ENCODE data around the gene UBR2.
"Not testable (repeated sequence)": the region's sequence is repeated elsewhere in the genome, so short reads cannot be mapped to it uniquely, and the experiment has no call there.

Gene UBR2

DNA sequence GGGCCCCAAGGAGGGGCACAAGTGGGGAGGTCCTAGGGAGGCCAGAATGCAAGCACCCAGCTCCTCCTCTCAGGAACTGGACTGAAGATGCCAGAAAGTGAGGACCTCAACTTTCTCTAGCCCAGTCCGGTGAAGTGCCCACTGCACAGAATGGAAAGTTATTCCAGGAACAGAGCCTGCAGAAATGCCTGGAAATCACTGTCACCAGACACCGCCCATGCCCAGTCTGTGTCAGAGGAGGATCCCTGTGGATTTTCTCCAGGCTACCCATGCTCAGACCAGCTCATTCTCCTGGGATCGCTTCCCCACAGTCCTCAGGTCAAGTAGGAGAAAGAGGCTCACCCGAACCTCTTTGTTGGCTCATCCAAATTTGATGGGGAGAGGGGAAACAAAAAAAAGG, 152.0 kb downstream of the UBR2 start:
- no peaks in the 10 kb centered on the region for H3K27me3 ChIP-seq (ENCODE audit: control insufficient read depth in 1 of 2, insufficient read depth in 2 of 2, low read length in 2 of 2)
- H3K4me3 ChIP-seq (ENCODE audit: low read depth in 1 of 2, low read length in 2 of 2): no peak overlapping the region
- peaks cover 4 to 10% of the 10 kb centered on the region in 2 donors for H3K9me3 ChIP-seq (ENCODE audit: control insufficient read depth in 1 of 2, low read length in 2 of 2)
- no peaks in the 10 kb centered on the region for H3K4me1 ChIP-seq (ENCODE audit: control insufficient read depth in 1 of 2, insufficient read depth in 2 of 2, low read length in 2 of 2)
- H3K27ac ChIP-seq (ENCODE audit: low read depth, low read length): no peak overlapping the region
- H3K36me3 ChIP-seq (ENCODE audit: control insufficient read depth in 1 of 2, insufficient read depth in 2 of 2, low read length in 2 of 2): no peaks in the 10 kb centered on the region
- no peak overlapping the region for H3K9ac ChIP-seq (ENCODE audit: low read depth in 1 of 2, low read length in 2 of 2)

DNA sequence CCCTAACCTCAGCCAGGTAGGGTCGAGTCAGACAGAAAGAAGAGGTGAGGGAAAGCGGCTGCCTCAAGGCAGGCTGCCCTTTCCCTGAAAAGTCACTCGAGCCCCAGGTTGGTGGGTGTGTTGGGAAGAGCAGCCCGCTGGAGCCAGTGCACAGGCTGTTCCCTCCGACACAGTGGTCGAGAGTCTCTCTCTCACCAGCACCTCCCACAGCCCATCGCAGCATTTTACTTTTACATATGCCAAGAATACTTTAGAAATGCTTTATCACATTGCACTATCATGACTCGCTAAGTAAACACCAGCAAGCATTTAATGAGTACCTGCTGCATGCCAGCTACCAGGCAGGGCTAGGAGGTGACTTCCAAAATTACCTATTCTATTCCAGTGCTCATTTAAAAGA, 156.9 kb downstream of the UBR2 start:
- no peak overlapping the region for H3K4me3 ChIP-seq (ENCODE audit: low read depth in 1 of 2, low read length in 2 of 2)
- no peaks in the 10 kb centered on the region for H3K36me3 ChIP-seq (ENCODE audit: control insufficient read depth in 1 of 2, insufficient read depth in 2 of 2, low read length in 2 of 2)
- H3K27ac ChIP-seq (ENCODE audit: low read depth, low read length): no peak overlapping the region
- H3K9me3 ChIP-seq (ENCODE audit: control insufficient read depth in 1 of 2, low read length in 2 of 2): no peaks in the 10 kb centered on the region
- H3K4me1 ChIP-seq (ENCODE audit: control insufficient read depth in 1 of 2, insufficient read depth in 2 of 2, low read length in 2 of 2): no peaks in the 10 kb centered on the region
- no peaks in the 10 kb centered on the region for H3K27me3 ChIP-seq (ENCODE audit: control insufficient read depth in 1 of 2, insufficient read depth in 2 of 2, low read length in 2 of 2)
- no peak overlapping the region for H3K9ac ChIP-seq (ENCODE audit: low read depth in 1 of 2, low read length in 2 of 2)

DNA sequence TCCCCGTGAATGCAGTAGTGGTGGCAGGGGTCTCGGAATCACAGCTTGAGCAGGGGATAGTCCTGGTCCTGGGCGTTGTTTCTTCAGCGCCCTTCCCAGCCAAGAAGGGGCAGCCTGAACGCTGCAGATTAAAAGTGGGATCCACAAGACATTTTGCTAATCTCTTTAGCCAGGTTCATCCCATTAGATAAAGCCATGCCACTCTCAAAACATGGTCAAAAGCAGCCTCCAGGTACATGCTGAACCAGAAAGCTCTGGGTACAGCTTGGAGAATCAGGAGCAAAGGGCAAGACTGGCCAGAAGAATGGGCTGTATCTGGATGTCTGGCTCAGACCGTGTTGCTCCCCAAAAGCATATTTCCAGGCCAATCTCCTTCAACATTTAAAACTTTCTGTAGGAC, 158.7 kb downstream of the UBR2 start, which contains the start of gene PRPH2:
PRPH2 (minus strand) TSS at position 101 of the 400 bp plus-strand sequence. CDS start 263 bp downstream, outside the sequence.
- no peaks in the 10 kb centered on the region for H3K27me3 ChIP-seq (ENCODE audit: control insufficient read depth in 1 of 2, insufficient read depth in 2 of 2, low read length in 2 of 2)
- H3K27ac ChIP-seq (ENCODE audit: low read depth, low read length): no peak within 1 kb of the TSS
- peaks cover 4 to 13% of the 10 kb centered on the region in 2 donors for H3K4me1 ChIP-seq (ENCODE audit: control insufficient read depth in 1 of 2, insufficient read depth in 2 of 2, low read length in 2 of 2)
- no peak within 1 kb of the TSS for H3K4me3 ChIP-seq (ENCODE audit: low read depth in 1 of 2, low read length in 2 of 2)
- no peak within 1 kb of the TSS for H3K9ac ChIP-seq (ENCODE audit: low read depth in 1 of 2, low read length in 2 of 2)
- no peaks in the 10 kb centered on the region for H3K9me3 ChIP-seq (ENCODE audit: control insufficient read depth in 1 of 2, low read length in 2 of 2)
- no peaks in the 10 kb centered on the region for H3K36me3 ChIP-seq (ENCODE audit: control insufficient read depth in 1 of 2, insufficient read depth in 2 of 2, low read length in 2 of 2)

DNA sequence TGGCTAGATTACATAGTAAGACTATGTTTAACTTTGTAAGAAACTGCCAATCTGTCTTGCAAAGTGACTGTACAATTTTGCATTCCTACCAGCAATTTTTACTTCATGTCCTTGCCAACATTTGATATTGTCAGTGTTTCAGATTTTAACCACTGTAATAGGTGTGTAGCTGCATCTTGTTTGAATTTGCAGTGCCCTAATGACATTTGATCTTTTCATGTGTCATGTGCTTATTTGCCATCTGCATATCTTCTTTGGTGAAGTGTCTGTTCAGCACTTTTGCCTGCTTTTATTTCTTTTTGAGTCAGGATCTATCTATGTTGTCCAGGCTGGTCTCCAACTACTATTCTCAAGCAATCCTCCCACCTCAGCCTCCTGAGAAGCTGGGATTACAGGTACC, 161.0 kb downstream of the UBR2 start:
- no peaks in the 10 kb centered on the region for H3K27me3 ChIP-seq (ENCODE audit: control insufficient read depth in 1 of 2, insufficient read depth in 2 of 2, low read length in 2 of 2)
- no peak overlapping the region for H3K4me3 ChIP-seq (ENCODE audit: low read depth in 1 of 2, low read length in 2 of 2)
- H3K4me1 ChIP-seq (ENCODE audit: control insufficient read depth in 1 of 2, insufficient read depth in 2 of 2, low read length in 2 of 2): peaks cover 4 to 13% of the 10 kb centered on the region in 2 donors
- H3K27ac ChIP-seq (ENCODE audit: low read depth, low read length): no peak overlapping the region
- H3K36me3 ChIP-seq (ENCODE audit: control insufficient read depth in 1 of 2, insufficient read depth in 2 of 2, low read length in 2 of 2): no peaks in the 10 kb centered on the region
- H3K9ac ChIP-seq (ENCODE audit: low read depth in 1 of 2, low read length in 2 of 2): no peak overlapping the region
- no peaks in the 10 kb centered on the region for H3K9me3 ChIP-seq (ENCODE audit: control insufficient read depth in 1 of 2, low read length in 2 of 2)

DNA sequence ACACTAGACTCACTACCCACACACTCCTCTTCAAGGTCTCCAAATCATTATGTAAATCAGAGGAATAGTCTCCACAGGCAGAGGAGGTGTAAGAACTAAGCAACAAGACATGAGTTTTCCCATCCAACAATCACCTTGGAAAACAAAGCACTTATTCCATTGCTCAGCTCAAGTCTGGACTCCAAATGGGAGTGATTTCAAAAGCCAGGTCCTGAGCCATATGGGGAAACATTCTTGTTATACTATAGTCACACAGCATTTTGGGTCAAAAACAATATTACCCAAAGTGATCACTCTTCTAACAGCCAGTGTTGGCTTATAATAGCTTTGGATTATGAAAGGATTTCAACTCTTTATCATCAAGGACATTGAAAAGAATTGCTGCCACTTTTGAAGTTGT, 162.2 kb downstream of the UBR2 start:
- Histone ChIP-seq H3K9me3 (ENCODE audit: control insufficient read depth in 1 of 2, low read length in 2 of 2) (no peaks in the 10 kb centered on the region), H3K4me3 (ENCODE audit: low read depth in 1 of 2, low read length in 2 of 2) (peak overlapping the region in 1 of 2 donors; percentile 89), H3K36me3 (ENCODE audit: control insufficient read depth in 1 of 2, insufficient read depth in 2 of 2, low read length in 2 of 2) (no peaks in the 10 kb centered on the region), H3K9ac (ENCODE audit: low read depth in 1 of 2, low read length in 2 of 2) (peak overlapping the region in 1 of 2 donors; percentile 20), H3K27ac (ENCODE audit: low read depth, low read length) (peak overlapping the region; percentile 15), H3K4me1 (ENCODE audit: control insufficient read depth in 1 of 2, insufficient read depth in 2 of 2, low read length in 2 of 2) (peaks cover 4 to 13% of the 10 kb centered on the region in 2 donors), H3K27me3 (ENCODE audit: control insufficient read depth in 1 of 2, insufficient read depth in 2 of 2, low read length in 2 of 2) (no peaks in the 10 kb centered on the region)

DNA sequence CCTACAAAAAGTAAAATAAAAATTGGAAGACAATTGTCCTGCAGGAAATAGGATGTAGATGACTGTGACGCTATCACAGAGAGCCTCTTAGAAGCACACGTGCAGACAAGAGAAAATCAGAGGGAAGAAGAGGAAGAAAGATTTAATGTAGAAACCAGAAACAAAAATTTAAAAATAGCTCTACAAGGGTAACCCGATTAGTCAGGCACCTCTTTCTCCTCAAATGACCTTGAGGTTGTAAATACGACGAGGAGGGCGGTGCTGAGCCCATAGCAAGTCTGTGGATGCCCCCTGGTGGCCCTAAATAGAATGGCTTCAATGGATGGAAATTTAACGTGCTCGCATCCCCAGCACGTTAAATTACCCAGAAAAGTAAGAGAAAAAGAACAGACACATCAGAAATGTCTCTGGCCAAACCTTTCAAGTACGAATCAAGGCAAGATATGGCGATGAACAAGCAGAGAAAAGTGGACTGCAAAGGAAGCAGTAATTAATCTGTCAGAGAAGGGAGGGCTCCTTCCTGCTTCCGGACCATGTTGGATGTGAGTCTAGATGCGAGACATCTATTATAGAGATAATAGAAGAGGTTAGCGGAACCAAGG, 162.8 kb downstream of the UBR2 start:
- no peaks in the 10 kb centered on the region for H3K36me3 ChIP-seq (ENCODE audit: control insufficient read depth in 1 of 2, insufficient read depth in 2 of 2, low read length in 2 of 2)
- peaks cover 4 to 13% of the 10 kb centered on the region in 2 donors for H3K4me1 ChIP-seq (ENCODE audit: control insufficient read depth in 1 of 2, insufficient read depth in 2 of 2, low read length in 2 of 2)
- H3K27me3 ChIP-seq (ENCODE audit: control insufficient read depth in 1 of 2, insufficient read depth in 2 of 2, low read length in 2 of 2): no peaks in the 10 kb centered on the region
- peak overlapping the region; percentile 80 for H3K9ac ChIP-seq (ENCODE audit: low read depth in 1 of 2, low read length in 2 of 2)
- H3K9me3 ChIP-seq (ENCODE audit: control insufficient read depth in 1 of 2, low read length in 2 of 2): no peaks in the 10 kb centered on the region
- peak overlapping the region; percentile 89 for H3K27ac ChIP-seq (ENCODE audit: low read depth, low read length)
- peak overlapping the region; percentile 87 to 89 for H3K4me3 ChIP-seq (ENCODE audit: low read depth in 1 of 2, low read length in 2 of 2)

DNA sequence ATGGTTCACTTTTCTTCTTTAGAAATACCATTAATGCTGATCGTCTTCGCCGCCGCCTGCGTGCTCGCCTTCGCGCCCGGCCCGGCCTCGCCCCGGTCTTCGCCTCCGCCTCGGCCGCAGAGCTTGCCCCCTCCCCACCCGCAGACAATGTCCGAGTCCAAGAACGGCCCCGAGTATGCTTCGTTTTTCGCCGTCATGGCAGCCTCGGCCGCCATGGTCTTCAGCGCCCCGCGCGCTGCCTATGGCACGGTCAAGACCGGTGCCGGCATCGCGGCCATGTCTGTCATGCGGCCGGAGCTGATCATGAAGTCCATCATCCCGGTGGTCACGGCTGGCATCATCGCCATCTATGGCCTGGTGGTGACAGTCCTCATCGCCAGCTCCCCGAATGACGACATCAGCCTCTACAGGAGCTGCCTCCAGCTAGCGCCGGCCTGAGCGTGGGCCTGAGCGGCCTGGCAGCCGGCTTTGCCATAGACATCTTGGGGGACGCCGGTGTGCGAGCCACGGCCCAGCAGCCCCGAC, 163.3 kb downstream of the UBR2 start:
- no peaks in the 10 kb centered on the region for H3K27me3 ChIP-seq (ENCODE audit: control insufficient read depth in 1 of 2, insufficient read depth in 2 of 2, low read length in 2 of 2)
- peak overlapping the region; percentile 87 to 89 for H3K4me3 ChIP-seq (ENCODE audit: low read depth in 1 of 2, low read length in 2 of 2)
- peak overlapping the region; percentile 89 for H3K27ac ChIP-seq (ENCODE audit: low read depth, low read length)
- H3K36me3 ChIP-seq (ENCODE audit: control insufficient read depth in 1 of 2, insufficient read depth in 2 of 2, low read length in 2 of 2): no peaks in the 10 kb centered on the region
- peaks cover 4 to 13% of the 10 kb centered on the region in 2 donors for H3K4me1 ChIP-seq (ENCODE audit: control insufficient read depth in 1 of 2, insufficient read depth in 2 of 2, low read length in 2 of 2)
- no peaks in the 10 kb centered on the region for H3K9me3 ChIP-seq (ENCODE audit: control insufficient read depth in 1 of 2, low read length in 2 of 2)
- peak overlapping the region; percentile 80 for H3K9ac ChIP-seq (ENCODE audit: low read depth in 1 of 2, low read length in 2 of 2)

DNA sequence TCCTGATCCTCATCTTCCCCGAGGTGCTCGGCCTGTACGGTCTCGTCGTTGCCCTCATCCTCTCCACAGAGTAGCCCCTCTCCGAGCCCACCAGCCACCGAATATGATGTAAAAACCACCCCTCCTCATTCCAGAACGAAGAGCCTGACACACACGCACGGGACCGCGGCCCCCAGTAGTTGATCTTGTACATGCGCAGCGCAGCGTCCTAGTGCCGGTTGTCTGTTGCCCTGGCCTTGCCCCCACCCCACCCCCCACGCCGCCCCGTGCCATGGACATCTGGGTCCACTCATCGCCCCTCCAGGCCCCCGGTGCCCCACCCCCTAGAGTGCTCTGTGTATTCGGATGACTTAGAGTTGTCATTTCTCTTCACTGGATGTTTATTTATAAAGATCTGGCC, 163.8 kb downstream of the UBR2 start:
- Histone ChIP-seq H3K4me1 (ENCODE audit: control insufficient read depth in 1 of 2, insufficient read depth in 2 of 2, low read length in 2 of 2) (peaks cover 4 to 13% of the 10 kb centered on the region in 2 donors), H3K9ac (ENCODE audit: low read depth in 1 of 2, low read length in 2 of 2) (peak overlapping the region; percentile 80), H3K4me3 (ENCODE audit: low read depth in 1 of 2, low read length in 2 of 2) (peak overlapping the region; percentile 87 to 89), H3K27ac (ENCODE audit: low read depth, low read length) (peak overlapping the region; percentile 89), H3K36me3 (ENCODE audit: control insufficient read depth in 1 of 2, insufficient read depth in 2 of 2, low read length in 2 of 2) (no peaks in the 10 kb centered on the region), H3K9me3 (ENCODE audit: control insufficient read depth in 1 of 2, low read length in 2 of 2) (no peaks in the 10 kb centered on the region), H3K27me3 (ENCODE audit: control insufficient read depth in 1 of 2, insufficient read depth in 2 of 2, low read length in 2 of 2) (no peaks in the 10 kb centered on the region)

DNA sequence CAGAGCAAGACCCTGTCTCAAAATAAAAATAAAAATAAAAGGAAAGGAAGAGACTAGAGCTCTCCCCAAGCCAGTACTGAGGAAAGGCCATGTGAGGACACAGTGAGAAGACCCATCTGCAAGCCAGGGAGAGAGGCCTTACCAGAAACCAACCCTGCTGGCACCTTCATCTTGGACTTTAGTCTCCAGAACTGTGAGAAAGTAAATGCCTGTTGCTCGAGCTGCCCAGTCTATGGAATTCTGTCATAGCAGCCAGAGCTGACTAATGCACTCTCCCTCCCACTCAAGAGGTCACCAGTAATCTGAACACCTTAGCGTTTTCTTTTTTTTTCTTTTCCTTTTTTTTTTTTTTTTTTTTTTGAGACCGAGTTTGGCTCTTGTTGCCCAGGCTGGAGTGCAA, 165.9 kb downstream of the UBR2 start:
- H3K27ac ChIP-seq (ENCODE audit: low read depth, low read length): no peak overlapping the region
- H3K9ac ChIP-seq (ENCODE audit: low read depth in 1 of 2, low read length in 2 of 2): no peak overlapping the region
- no peaks in the 10 kb centered on the region for H3K9me3 ChIP-seq (ENCODE audit: control insufficient read depth in 1 of 2, low read length in 2 of 2)

DNA sequence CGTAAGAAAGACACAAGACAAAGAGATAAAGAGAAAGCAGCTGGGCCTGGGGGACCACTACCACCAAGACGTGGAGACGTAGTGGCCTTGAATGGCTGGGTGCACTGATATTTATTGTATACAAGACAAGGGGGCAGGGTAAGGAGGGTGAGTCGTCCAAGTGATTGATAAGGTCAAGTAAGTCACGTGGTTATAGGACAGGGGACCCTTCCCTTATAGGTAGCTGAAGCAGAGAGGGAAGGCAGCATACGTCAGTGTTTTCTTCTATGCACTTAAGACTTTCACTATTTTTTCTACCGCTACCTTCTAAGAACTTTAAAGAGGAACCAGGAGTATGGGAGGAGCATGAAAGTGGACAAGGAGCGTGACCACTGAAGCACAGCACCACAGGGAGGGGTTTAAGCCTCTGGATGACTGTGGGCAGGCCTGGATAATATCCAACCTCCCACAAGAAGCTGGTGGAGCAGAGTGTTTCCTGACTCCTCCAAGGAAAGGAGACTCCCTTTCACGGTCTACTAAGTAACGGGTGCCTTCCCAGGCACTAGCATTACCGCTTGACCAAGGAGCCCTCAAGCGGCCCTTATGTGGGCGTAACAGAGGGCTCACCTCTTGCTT, 170.1 kb downstream of the UBR2 start:
- H3K4me1 ChIP-seq (ENCODE audit: control insufficient read depth in 1 of 2, insufficient read depth in 2 of 2, low read length in 2 of 2); H3K36me3 ChIP-seq (ENCODE audit: control insufficient read depth in 1 of 2, insufficient read depth in 2 of 2, low read length in 2 of 2); H3K27ac ChIP-seq (ENCODE audit: low read depth, low read length); H3K4me3 ChIP-seq (ENCODE audit: low read depth in 1 of 2, low read length in 2 of 2); H3K9ac ChIP-seq (ENCODE audit: low read depth in 1 of 2, low read length in 2 of 2); H3K9me3 ChIP-seq (ENCODE audit: control insufficient read depth in 1 of 2, low read length in 2 of 2); H3K27me3 ChIP-seq (ENCODE audit: control insufficient read depth in 1 of 2, insufficient read depth in 2 of 2, low read length in 2 of 2): not testable (repeated sequence)

More for the DNA sequence above, 165.9 kb downstream of the UBR2 start:
- H3K36me3 ChIP-seq (ENCODE audit: control insufficient read depth in 1 of 2, insufficient read depth in 2 of 2, low read length in 2 of 2): no peaks in the 10 kb centered on the region
- H3K4me1 ChIP-seq (ENCODE audit: control insufficient read depth in 1 of 2, insufficient read depth in 2 of 2, low read length in 2 of 2): peaks cover 4 to 13% of the 10 kb centered on the region in 2 donors
- no peak overlapping the region for H3K4me3 ChIP-seq (ENCODE audit: low read depth in 1 of 2, low read length in 2 of 2)
- H3K27me3 ChIP-seq (ENCODE audit: control insufficient read depth in 1 of 2, insufficient read depth in 2 of 2, low read length in 2 of 2): no peaks in the 10 kb centered on the region

All from duodenal mucosa (tissue), 2 donors.